IMR-90 (cell line): ENCODE measurements around the gene TNRC6B. TPM values are rescaled to one million over a fixed set of nuclear protein-coding genes. Genes with fewer than 3 reads are reported as not detected.

Source experiments
- ATAC-seq: fragments of 200-7000 bp; cut with Tn5 transposase; 2 replicates; pipeline ENCODE4 v1.9.1; 2020; ENCODE audit warnings: low read depth, mild to moderate bottlenecking, moderate library complexity
- BruUV-seq: library from RNA; stranded (reverse); fragments of 400-500 nt; replicated peaks from 2 replicates; lab custom pipeline; 2021; lab: Mats Ljungman, UMichigan
- CTCF ChIA-PET: fragments of 300-600 bp; formaldehyde crosslinking; extraction: SDS; loops from one replicate; lab custom pipeline; 2021; ENCODE audit warnings: antibody characterized with exemption; lab: Yijun Ruan, JAX
- POLR2A ChIA-PET: fragments of 300-600 bp; sonication (Branson Sonifier 250); formaldehyde crosslinking; loops from one replicate; lab custom pipeline; 2022; ENCODE audit warnings: antibody characterized with exemption; ENCODE audit not compliant: unreplicated experiment; lab: Charles Lee
- DNase-seq: peaks from one replicate; pipeline ENCODE4 v3.0.0; 2013
- H2AFZ ChIP-seq: replicated peaks from 2 replicates; pipeline ENCODE3; 2013; ENCODE audit warnings: low read length, mild to moderate bottlenecking; ENCODE audit not compliant: poor library complexity
- H2AK5ac ChIP-seq: 2 replicates; pipeline ENCODE4 v1.6.1; 2013; ENCODE audit warnings: low read depth, low read length, inconsistent platforms
- H2AK9ac ChIP-seq: replicated peaks from 2 replicates; pipeline ENCODE3; 2013; ENCODE audit warnings: mild to moderate bottlenecking, low read depth, low read length, moderate library complexity; ENCODE audit not compliant: poor library complexity
- H2BK120ac ChIP-seq: 2 replicates; pipeline ENCODE4 v1.6.1; 2013; ENCODE audit warnings: low read depth, low read length, inconsistent platforms
- H2BK15ac ChIP-seq: 3 replicates; pipeline ENCODE4 v1.6.1; 2013; ENCODE audit warnings: low read depth, low read length, inconsistent platforms
- H2BK20ac ChIP-seq: 2 replicates; pipeline ENCODE4 v1.6.1; 2013; ENCODE audit warnings: low read depth, mild to moderate bottlenecking, inconsistent platforms, low read length, moderate library complexity
- H2BK5ac ChIP-seq: 2 replicates; pipeline ENCODE4 v1.6.1; 2013; ENCODE audit warnings: mild to moderate bottlenecking, low read depth, low read length, inconsistent platforms; ENCODE audit not compliant: poor library complexity, severe bottlenecking
- H3K14ac ChIP-seq: replicated peaks from 2 replicates; pipeline ENCODE4 v1.6.1; 2013; ENCODE audit warnings: low read depth, low read length, inconsistent platforms
- H3K18ac ChIP-seq: 2 replicates; pipeline ENCODE4 v1.6.1; 2013; ENCODE audit warnings: low read depth, low read length, control low read depth
- H3K23ac ChIP-seq: 2 replicates; pipeline ENCODE4 v1.6.1; 2013; ENCODE audit warnings: low read depth, low read length, inconsistent platforms
- H3K27ac ChIP-seq: 2 replicates; pipeline ENCODE4 v1.5.1; 2013; ENCODE audit warnings: mild to moderate bottlenecking, control low read depth, low read length; ENCODE audit not compliant: insufficient read depth
- H3K27me3 ChIP-seq: 2 replicates; pipeline ENCODE4 v1.6.1; 2013; ENCODE audit warnings: low read length; ENCODE audit not compliant: control insufficient read depth, insufficient read depth
- H3K36me3 ChIP-seq: 2 replicates; pipeline ENCODE4 v1.6.1; 2013; ENCODE audit warnings: low read length, mixed read lengths; ENCODE audit not compliant: control insufficient read depth, insufficient read depth
- H3K4ac ChIP-seq: 2 replicates; pipeline ENCODE4 v1.6.1; 2013; ENCODE audit warnings: low read depth, low read length, inconsistent platforms
- H3K4me1 ChIP-seq: 2 replicates; pipeline ENCODE4 v1.6.1; 2013; ENCODE audit warnings: low read length, mixed read lengths; ENCODE audit not compliant: control insufficient read depth, insufficient read depth
- H3K4me2 ChIP-seq: 2 replicates; pipeline ENCODE4 v1.6.1; 2013; ENCODE audit warnings: low read depth, mild to moderate bottlenecking, control low read depth, low read length, moderate library complexity
- H3K4me3 ChIP-seq: 2 replicates; pipeline ENCODE4 v1.5.1; 2013; ENCODE audit warnings: low read depth, mild to moderate bottlenecking, control low read depth, low read length, moderate library complexity; ENCODE audit not compliant: insufficient read depth
- H3K56ac ChIP-seq: 2 replicates; pipeline ENCODE4 v1.6.1; 2013; ENCODE audit warnings: low read length, inconsistent platforms; ENCODE audit not compliant: insufficient read depth; ENCODE audit errors: extremely low read depth
- H3K79me1 ChIP-seq, 2 experiments: 2 replicates each; pipeline ENCODE4 v1.6.1; 2013; ENCODE audit warnings: low read length in 2 of 2, inconsistent platforms in 1 of 2, low read depth in 1 of 2
- H3K9ac ChIP-seq: 2 replicates; pipeline ENCODE4 v1.6.1; 2013; ENCODE audit warnings: low read depth, low read length, control low read depth
- H3K9me1 ChIP-seq: 2 replicates; pipeline ENCODE4 v1.6.1; 2013; ENCODE audit warnings: low read length, inconsistent platforms; ENCODE audit not compliant: insufficient read depth
- H3K9me3 ChIP-seq: 2 replicates; pipeline ENCODE4 v1.6.1; 2013; ENCODE audit warnings: low read length; ENCODE audit not compliant: control insufficient read depth, insufficient read depth
- H4K20me1 ChIP-seq: 2 replicates; pipeline ENCODE4 v1.6.1; 2013; ENCODE audit warnings: low read length, inconsistent platforms; ENCODE audit not compliant: insufficient read depth
- H4K5ac ChIP-seq: 2 replicates; pipeline ENCODE4 v1.6.1; 2013; ENCODE audit warnings: mild to moderate bottlenecking, low read depth, low read length, control low read depth
- H4K8ac ChIP-seq, 2 experiments: 2 replicates each; pipeline ENCODE4 v1.6.1; 2013; ENCODE audit warnings: low read depth in 2 of 2, low read length in 2 of 2, control low read depth in 1 of 2, inconsistent platforms in 1 of 2
- H4K91ac ChIP-seq: 2 replicates; pipeline ENCODE4 v1.6.1; 2013; ENCODE audit warnings: low read depth, low read length, inconsistent platforms; ENCODE audit not compliant: insufficient read depth
- BHLHE40 ChIP-seq: fragments of 150-350 bp; IDR thresholded peaks from 2 replicates; pipeline ENCODE4 v1.6.1; 2016; ENCODE audit warnings: mild to moderate bottlenecking, low read depth, low read length
- CEBPB ChIP-seq: IDR thresholded peaks from 2 replicates; pipeline ENCODE4 v1.6.1; 2012; ENCODE audit warnings: low read depth, low read length, improper control_type of control experiment
- CHD1 ChIP-seq: IDR thresholded peaks from 2 replicates; pipeline ENCODE4 v1.6.1; 2012; ENCODE audit warnings: low read depth, low read length, improper control_type of control experiment
- FOS ChIP-seq: fragments of 150-350 bp; IDR thresholded peaks from 2 replicates; pipeline ENCODE4 v1.6.1; 2016; ENCODE audit warnings: low read depth, low read length
- MAZ ChIP-seq: IDR thresholded peaks from 2 replicates; pipeline ENCODE4 v1.6.1; 2012; ENCODE audit warnings: low read depth, mild to moderate bottlenecking, low read length, improper control_type of control experiment, moderate library complexity, borderline replicate concordance
- NFE2L2 ChIP-seq: fragments of 150-350 bp; IDR thresholded peaks from 2 replicates; pipeline ENCODE4 v1.6.1; 2016; ENCODE audit warnings: low read depth, mild to moderate bottlenecking, low read length
- POLR2A ChIP-seq: IDR thresholded peaks from 2 replicates; pipeline ENCODE4 v1.6.1; 2012; ENCODE audit warnings: mild to moderate bottlenecking, low read depth, low read length
- RAD21 ChIP-seq: IDR thresholded peaks from 2 replicates; pipeline ENCODE4 v1.6.1; 2012; ENCODE audit warnings: low read length, improper control_type of control experiment
- SMC3 ChIP-seq: fragments of 150-350 bp; IDR thresholded peaks from 2 replicates; pipeline ENCODE4 v1.6.1; 2016; ENCODE audit warnings: low read depth, mild to moderate bottlenecking, antibody characterized with exemption, low read length, moderate library complexity
- WGBS, 2 experiments: methylation state at CpG; one replicate each; pipeline versions ENCODE4 v1.1.5 to v1.1.7; 2013; ENCODE audit warnings: missing lambda C conversion rate in 2 of 2; ENCODE audit not compliant: insufficient read length in 1 of 2; ENCODE audit errors: extremely low coverage in 2 of 2; 5-methylcytosine and 5-hydroxymethylcytosine counted together
- dilution Hi-C: fragments of 300-500 bp; cut with HindIII; formaldehyde crosslinking; loops from one replicate; pipeline ENCODE4 v1.14.3; 2018; ENCODE audit warnings: low sequenced_read_pairs; ENCODE audit not compliant: unreplicated experiment
- in situ Hi-C: fragments of 300-500 bp; cut with MboI; formaldehyde crosslinking; loops from 3 replicates; pipeline ENCODE4 v1.14.3; 2019; ENCODE audit warnings: low sequenced_read_pairs, inconsistent platforms, mixed read lengths
- intact Hi-C: fragments of 100-400 bp; cut with micrococcal nuclease; formaldehyde crosslinking; loops from 2 replicates; pipeline ENCODE4 v1.10.0; 2022
- polyA plus RNA-seq, 3 experiments: library from polyadenylated mRNA; depleted of rRNA; stranded (reverse); fragments of >200 nt; gene quantifications; 2 replicates each; pipeline ENCODE4 v1.2.3, GENCODE V29; 2012; ENCODE audit warnings: low replicate concordance in 1 of 3
- total RNA-seq: library from RNA; depleted of rRNA; stranded (reverse); fragments of >200 nt; gene quantifications from 2 replicates; pipeline ENCODE4 v1.2.3, GENCODE V29; 2012
- TF ChIP-seq, protein P1 (sequence below): fragments of 150-350 bp; IDR thresholded peaks from 2 replicates; pipeline ENCODE4 v1.6.1; 2016; ENCODE audit warnings: low read depth, mild to moderate bottlenecking, low read length, moderate library complexity, borderline replicate concordance
- TF ChIP-seq, protein P2 (sequence below): fragments of 150-350 bp; IDR thresholded peaks from 2 replicates; pipeline ENCODE4 v1.6.1; 2017; ENCODE audit warnings: mild to moderate bottlenecking, antibody characterized with exemption, low read length, low read depth
- TF ChIP-seq, protein P3 (sequence below): conservative IDR thresholded peaks from 2 replicates; pipeline ENCODE4 v1.5.1; 2012; ENCODE audit warnings: mild to moderate bottlenecking, low read depth, low read length, improper control_type of control experiment

TNRC6B gene
- total and polyA plus RNA-seq, 2 of the 4 experiments (the other 2 are of a cell fraction): 3.9 to 17.0 TPM

DNA sequence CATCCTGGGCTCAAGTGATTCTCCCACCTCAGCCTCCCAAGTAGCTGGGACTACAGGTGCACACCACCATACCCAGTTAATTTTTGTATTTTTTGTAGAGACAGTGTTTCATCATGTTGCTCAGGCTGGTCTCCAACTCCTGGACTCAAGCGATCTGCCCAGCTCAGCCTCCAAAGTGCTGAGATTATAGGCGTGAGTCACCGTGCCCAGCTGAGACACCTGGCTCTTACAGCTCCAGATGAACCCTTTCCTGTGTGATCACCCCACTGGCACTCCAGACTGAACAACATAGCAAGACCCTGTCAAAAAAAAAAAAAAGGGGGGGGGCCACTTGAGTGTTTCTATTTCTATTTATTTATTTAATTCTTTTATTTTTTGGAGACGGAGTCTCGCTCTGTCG is 167.5 kb downstream of the TNRC6B start:
- intact Hi-C loops: loop anchor here (5.0 kb wide), 1 partner anchor 33 kb away; no protein-coding TSS in a partner anchor
- dilution Hi-C loops: no loop called here
- DNase-seq (peak; percentile 41), ATAC-seq (no peak)
- H3K4ac ChIP-seq: no peak overlapping the region; the same call in 1 of the 2 replicates
- H3K14ac ChIP-seq: no peak overlapping the region
- H4K8ac ChIP-seq: peak overlapping the region; percentile 96 to 97
- no peak overlapping the region for H4K91ac ChIP-seq
- H3K4me2 ChIP-seq: no peak overlapping the region
- no peak overlapping the region for H2BK20ac ChIP-seq
- no peak overlapping the region; the same call in 1 of the 2 replicates for H3K27ac ChIP-seq
- H2BK5ac ChIP-seq: no peak overlapping the region
- H2AK9ac ChIP-seq: no peak overlapping the region
- peaks cover 18% of the 10 kb centered on the region for H4K20me1 ChIP-seq
- no peak overlapping the region for H3K9ac ChIP-seq
- peaks cover 3% of the 10 kb centered on the region; the same call in 1 of the 2 replicates for H3K9me1 ChIP-seq
- no peak overlapping the region for H4K5ac ChIP-seq
- H3K56ac ChIP-seq: no peak overlapping the region
- TF ChIP-seq, protein P1, sequence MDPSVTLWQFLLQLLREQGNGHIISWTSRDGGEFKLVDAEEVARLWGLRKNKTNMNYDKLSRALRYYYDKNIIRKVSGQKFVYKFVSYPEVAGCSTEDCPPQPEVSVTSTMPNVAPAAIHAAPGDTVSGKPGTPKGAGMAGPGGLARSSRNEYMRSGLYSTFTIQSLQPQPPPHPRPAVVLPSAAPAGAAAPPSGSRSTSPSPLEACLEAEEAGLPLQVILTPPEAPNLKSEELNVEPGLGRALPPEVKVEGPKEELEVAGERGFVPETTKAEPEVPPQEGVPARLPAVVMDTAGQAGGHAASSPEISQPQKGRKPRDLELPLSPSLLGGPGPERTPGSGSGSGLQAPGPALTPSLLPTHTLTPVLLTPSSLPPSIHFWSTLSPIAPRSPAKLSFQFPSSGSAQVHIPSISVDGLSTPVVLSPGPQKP: no peak
- TF ChIP-seq BHLHE40 (no peak), CEBPB (no peak), RAD21 (no peak), SMC3 (no peak), POLR2A (no peak), MAZ (no peak), CHD1 (no peak), NFE2L2 (no peak), FOS (no peak)
- TF ChIP-seq, protein P2, sequence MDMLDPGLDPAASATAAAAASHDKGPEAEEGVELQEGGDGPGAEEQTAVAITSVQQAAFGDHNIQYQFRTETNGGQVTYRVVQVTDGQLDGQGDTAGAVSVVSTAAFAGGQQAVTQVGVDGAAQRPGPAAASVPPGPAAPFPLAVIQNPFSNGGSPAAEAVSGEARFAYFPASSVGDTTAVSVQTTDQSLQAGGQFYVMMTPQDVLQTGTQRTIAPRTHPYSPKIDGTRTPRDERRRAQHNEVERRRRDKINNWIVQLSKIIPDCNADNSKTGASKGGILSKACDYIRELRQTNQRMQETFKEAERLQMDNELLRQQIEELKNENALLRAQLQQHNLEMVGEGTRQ: no peak
- TF ChIP-seq, protein P3, sequence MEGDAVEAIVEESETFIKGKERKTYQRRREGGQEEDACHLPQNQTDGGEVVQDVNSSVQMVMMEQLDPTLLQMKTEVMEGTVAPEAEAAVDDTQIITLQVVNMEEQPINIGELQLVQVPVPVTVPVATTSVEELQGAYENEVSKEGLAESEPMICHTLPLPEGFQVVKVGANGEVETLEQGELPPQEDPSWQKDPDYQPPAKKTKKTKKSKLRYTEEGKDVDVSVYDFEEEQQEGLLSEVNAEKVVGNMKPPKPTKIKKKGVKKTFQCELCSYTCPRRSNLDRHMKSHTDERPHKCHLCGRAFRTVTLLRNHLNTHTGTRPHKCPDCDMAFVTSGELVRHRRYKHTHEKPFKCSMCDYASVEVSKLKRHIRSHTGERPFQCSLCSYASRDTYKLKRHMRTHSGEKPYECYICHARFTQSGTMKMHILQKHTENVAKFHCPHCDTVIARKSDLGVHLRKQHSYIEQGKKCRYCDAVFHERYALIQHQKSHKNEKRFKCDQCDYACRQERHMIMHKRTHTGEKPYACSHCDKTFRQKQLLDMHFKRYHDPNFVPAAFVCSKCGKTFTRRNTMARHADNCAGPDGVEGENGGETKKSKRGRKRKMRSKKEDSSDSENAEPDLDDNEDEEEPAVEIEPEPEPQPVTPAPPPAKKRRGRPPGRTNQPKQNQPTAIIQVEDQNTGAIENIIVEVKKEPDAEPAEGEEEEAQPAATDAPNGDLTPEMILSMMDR: no peak
- CTCF ChIA-PET: interaction anchor here (0.7 to 1.3 kb wide), 2 partner anchors 10 to 40 kb away, joined by 3 to 4 read pairs; no protein-coding TSS in a partner anchor
- no peak overlapping the region for H2BK15ac ChIP-seq
- BruUV-seq: no TSS peak
- no peak overlapping the region for H3K18ac ChIP-seq
- H3K36me3 ChIP-seq: peaks cover 4% of the 10 kb centered on the region
- no peak overlapping the region for H2BK120ac ChIP-seq
- H3K4me1 ChIP-seq: no peaks in the 10 kb centered on the region
- no peak overlapping the region for H2AFZ ChIP-seq
- no CpG with 5 or more reads among the region's 6 CpGs for WGBS, 2 experiments
- no peak overlapping the region for H3K23ac ChIP-seq
- POLR2A ChIA-PET: no interaction called here
- in situ Hi-C loops: loop anchor here (5.0 to 10.0 kb wide), 3 partner anchors 168 to 810 kb away; partner anchors contain the start of genes RPS19BP1 and TNRC6B
- no peaks in the 10 kb centered on the region for H3K27me3 ChIP-seq
- no peaks in the 10 kb centered on the region for H3K9me3 ChIP-seq
- H3K4me3 ChIP-seq: no peak overlapping the region
- peak overlapping the region; percentile 58 for H2AK5ac ChIP-seq
- peaks cover 19 to 44% of the 10 kb centered on the region in 2 experiments; a peak in 3 of 4 replicates for H3K79me1 ChIP-seq
